Measurements from ENCODE around the gene SKAP2. TPM values are rescaled to one million over a fixed set of nuclear protein-coding genes. Genes with fewer than 3 reads are reported as not detected.

SKAP2 gene
- total RNA-seq, 1 donor = 19.5 TPM

- Histone ChIP-seq H4K20me1 (ENCODE audit: insufficient read depth, low read length) (no peaks in the 10 kb centered on the region), H2AFZ (ENCODE audit: low read length) (no peak overlapping the region), H3K4me2 (ENCODE audit: insufficient read depth, low read length) (no peak overlapping the region), H3K79me2 (ENCODE audit: insufficient read depth, low read length) (no peaks in the 10 kb centered on the region), H3K9me3 (ENCODE audit: low read depth, low read length) (no peaks in the 10 kb centered on the region), H3K4me3 (ENCODE audit: insufficient read depth, low read length) (no peak overlapping the region), H3K27me3 (ENCODE audit: insufficient read depth, low read length) (no peaks in the 10 kb centered on the region), H3K36me3 (ENCODE audit: insufficient read depth, low read length) (no peaks in the 10 kb centered on the region), H3K27ac (ENCODE audit: low read depth, low read length) (no peak overlapping the region), H3K4me1 (ENCODE audit: insufficient read depth, low read length) (no peaks in the 10 kb centered on the region)
- TF ChIP-seq CTCF (IDR thresholded peaks at IDR 0.05; ENCODE audit: extremely low read depth, low read depth, low read length) = no peak
- no peak for DNase-seq (ENCODE audit: insufficient read length, low spot score, missing footprints)
These were observed 72.4 kb downstream of the SKAP2 start for GRCh38 chr7:26792006-26792405.

GRCh38 chr7:26789481-26790184 lies 74.8 kb downstream of the SKAP2 start:
- H3K27me3 ChIP-seq (ENCODE audit: insufficient read depth, low read length) = no peaks in the 10 kb centered on the region
- H3K4me3 ChIP-seq (ENCODE audit: insufficient read depth, low read length) = no peak overlapping the region
- no peaks in the 10 kb centered on the region for H3K4me1 ChIP-seq (ENCODE audit: insufficient read depth, low read length)
- no peak for TF ChIP-seq CTCF (IDR thresholded peaks at IDR 0.05; ENCODE audit: extremely low read depth, low read depth, low read length)
- no peak overlapping the region for H3K27ac ChIP-seq (ENCODE audit: low read depth, low read length)
- no peak overlapping the region for H3K4me2 ChIP-seq (ENCODE audit: insufficient read depth, low read length)
- DNase-seq (ENCODE audit: insufficient read length, low spot score, missing footprints) = no peak
- no peaks in the 10 kb centered on the region for H3K9me3 ChIP-seq (ENCODE audit: low read depth, low read length)
- no peaks in the 10 kb centered on the region for H3K36me3 ChIP-seq (ENCODE audit: insufficient read depth, low read length)
- no peaks in the 10 kb centered on the region for H3K79me2 ChIP-seq (ENCODE audit: insufficient read depth, low read length)
- no peak overlapping the region for H2AFZ ChIP-seq (ENCODE audit: low read length)
- no peaks in the 10 kb centered on the region for H4K20me1 ChIP-seq (ENCODE audit: insufficient read depth, low read length)

- Histone ChIP-seq H3K27ac (ENCODE audit: low read depth, low read length) (no peak overlapping the region), H3K9me3 (ENCODE audit: low read depth, low read length) (no peaks in the 10 kb centered on the region), H3K4me1 (ENCODE audit: insufficient read depth, low read length) (no peaks in the 10 kb centered on the region), H3K4me3 (ENCODE audit: insufficient read depth, low read length) (no peak overlapping the region), H4K20me1 (ENCODE audit: insufficient read depth, low read length) (no peaks in the 10 kb centered on the region), H3K27me3 (ENCODE audit: insufficient read depth, low read length) (no peaks in the 10 kb centered on the region), H2AFZ (ENCODE audit: low read length) (no peak overlapping the region), H3K79me2 (ENCODE audit: insufficient read depth, low read length) (no peaks in the 10 kb centered on the region), H3K4me2 (ENCODE audit: insufficient read depth, low read length) (no peak overlapping the region), H3K36me3 (ENCODE audit: insufficient read depth, low read length) (no peaks in the 10 kb centered on the region)
- TF ChIP-seq CTCF (IDR thresholded peaks at IDR 0.05; ENCODE audit: extremely low read depth, low read depth, low read length) = no peak
- no peak for DNase-seq (ENCODE audit: insufficient read length, low spot score, missing footprints)
These were observed 76.7 kb downstream of the SKAP2 start for GRCh38 chr7:26787701-26788100.

DNA sequence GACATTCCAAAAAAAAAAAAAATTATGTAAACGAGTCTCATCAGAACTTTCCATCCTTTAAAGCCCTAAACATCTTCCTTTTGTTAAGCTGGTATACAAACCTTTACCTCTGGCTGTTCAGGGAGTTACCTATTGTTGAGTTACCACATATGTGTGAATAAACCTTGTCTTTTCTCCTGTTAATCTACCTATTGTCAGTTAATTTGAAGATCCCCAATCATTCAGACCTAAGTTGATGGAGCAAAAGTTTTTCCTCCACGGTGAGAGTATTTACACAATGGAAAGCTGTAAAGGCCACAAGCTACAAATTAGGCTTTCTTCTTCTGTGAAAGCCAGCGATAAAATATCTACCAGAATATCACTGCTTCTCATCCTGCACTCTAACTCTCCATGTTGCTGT lies 80.3 kb downstream of the SKAP2 start:
- no peak overlapping the region for H3K4me3 ChIP-seq (ENCODE audit: insufficient read depth, low read length)
- no peak overlapping the region for H2AFZ ChIP-seq (ENCODE audit: low read length)
- H3K4me2 ChIP-seq (ENCODE audit: insufficient read depth, low read length) = no peak overlapping the region
- no peak for DNase-seq (ENCODE audit: insufficient read length, low spot score, missing footprints)
- TF ChIP-seq CTCF (IDR thresholded peaks at IDR 0.05; ENCODE audit: extremely low read depth, low read depth, low read length) = no peak
- no peaks in the 10 kb centered on the region for H3K9me3 ChIP-seq (ENCODE audit: low read depth, low read length)
- no peak overlapping the region for H3K27ac ChIP-seq (ENCODE audit: low read depth, low read length)
- H3K36me3 ChIP-seq (ENCODE audit: insufficient read depth, low read length) = no peaks in the 10 kb centered on the region
- H4K20me1 ChIP-seq (ENCODE audit: insufficient read depth, low read length) = no peaks in the 10 kb centered on the region
- no peaks in the 10 kb centered on the region for H3K79me2 ChIP-seq (ENCODE audit: insufficient read depth, low read length)
- H3K4me1 ChIP-seq (ENCODE audit: insufficient read depth, low read length) = no peaks in the 10 kb centered on the region
- H3K27me3 ChIP-seq (ENCODE audit: insufficient read depth, low read length) = no peaks in the 10 kb centered on the region

Data from osteoblast (primary cell).